GM19328 (cell line): ENCODE data around the gene EEF2K.
A peak's percentile ranks its signal among the peaks of the same experiment; 100 is the strongest.
"Not testable (repeated sequence)": the region's sequence is repeated elsewhere in the genome, so short reads cannot be mapped to it uniquely, and the experiment has no call there.

Experiments used
- ATAC-seq: cut with Tn5 transposase; IDR thresholded peaks from one replicate; pipeline ENCODE4 v1.9.1; 2021; ENCODE audit warnings: mild to moderate bottlenecking, moderate library complexity; ENCODE audit not compliant: unreplicated experiment

The EEF2K gene

GRCh38 chr16:22206013-22206841, at the start of gene EEF2K:
Gene EEF2K, plus strand, starts transcription at chr16:22206278. Its CDS starts 19,452 bp downstream, at chr16:22225730.
- ATAC-seq, result peak; percentile 78

GRCh38 chr16:22161401-22161800, 44.7 kb upstream of the EEF2K start:
- no peak for ATAC-seq

GRCh38 chr16:22161999-22162655, 44.0 kb upstream of the EEF2K start, which contains the start of gene SDR42E2:
Gene SDR42E2, plus strand, starts transcription at chr16:22162506. Its CDS starts 3,077 bp downstream, at chr16:22165583.
- no peak for ATAC-seq

GRCh38 chr16:22162656-22163009, 43.4 kb upstream of the EEF2K start:
- no peak for ATAC-seq

- ATAC-seq, result no peak
Measured at GRCh38 chr16:22163806-22164205, 42.3 kb upstream of the EEF2K start.

- no peak for ATAC-seq
Measured at GRCh38 chr16:22164482-22164881, 41.6 kb upstream of the EEF2K start.

GRCh38 chr16:22165508-22166285, 40.4 kb upstream of the EEF2K start:
- no peak for ATAC-seq

- ATAC-seq, result no peak
Measured at GRCh38 chr16:22171953-22172352, 34.1 kb upstream of the EEF2K start.

- ATAC-seq, result not testable (repeated sequence)
Measured at GRCh38 chr16:22172642-22173041, 33.4 kb upstream of the EEF2K start.

- no peak for ATAC-seq
Measured at GRCh38 chr16:22174642-22175041, 31.4 kb upstream of the EEF2K start.

- ATAC-seq, result no peak
Measured at GRCh38 chr16:22177968-22178930, 27.8 kb upstream of the EEF2K start.

- ATAC-seq, result no peak
Measured at GRCh38 chr16:22181426-22181825, 24.7 kb upstream of the EEF2K start.

- no peak for ATAC-seq
Measured at GRCh38 chr16:22181843-22182242, 24.2 kb upstream of the EEF2K start.

- no peak for ATAC-seq
Measured at GRCh38 chr16:22183335-22183734, 22.7 kb upstream of the EEF2K start.

- ATAC-seq, result no peak
Measured at GRCh38 chr16:22183901-22184614, 22.0 kb upstream of the EEF2K start.

- no peak for ATAC-seq
Measured at GRCh38 chr16:22184615-22184968, 21.5 kb upstream of the EEF2K start.

GRCh38 chr16:22186517-22186916, 19.6 kb upstream of the EEF2K start:
- no peak for ATAC-seq

- ATAC-seq, result no peak
Measured at GRCh38 chr16:22188267-22188594, 17.8 kb upstream of the EEF2K start.

- no peak for ATAC-seq
Measured at GRCh38 chr16:22188595-22189442, 17.3 kb upstream of the EEF2K start.
